ENCODE results near the gene JAZF1.

The JAZF1 gene

DNA sequence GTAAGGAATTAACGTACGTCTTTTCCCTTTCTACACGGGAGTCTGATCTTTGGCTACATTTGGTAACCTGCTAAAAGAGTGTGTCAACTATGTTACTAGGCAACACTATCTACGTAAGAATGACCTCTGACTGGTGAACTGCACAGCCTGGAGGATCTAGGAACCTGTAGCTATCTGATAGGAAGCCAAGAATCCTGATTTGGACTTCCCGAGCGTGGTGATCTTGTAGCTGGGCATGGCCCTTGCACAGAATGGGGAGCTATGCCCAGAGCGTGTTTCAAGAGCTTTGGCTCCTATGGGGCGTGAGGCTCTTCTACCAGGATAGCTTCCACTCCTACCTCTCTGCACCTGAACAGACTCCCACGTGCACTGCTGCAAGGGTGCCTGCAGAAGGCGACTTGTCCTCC is 283.2 kb downstream of the JAZF1 start:
- Histone ChIP-seq H3K4me2 (ENCODE audit: low read length) (no peak overlapping the region), H3K4me1 (ENCODE audit: insufficient read depth, low read length, severe bottlenecking) (peaks cover 41% of the 10 kb centered on the region)

DNA sequence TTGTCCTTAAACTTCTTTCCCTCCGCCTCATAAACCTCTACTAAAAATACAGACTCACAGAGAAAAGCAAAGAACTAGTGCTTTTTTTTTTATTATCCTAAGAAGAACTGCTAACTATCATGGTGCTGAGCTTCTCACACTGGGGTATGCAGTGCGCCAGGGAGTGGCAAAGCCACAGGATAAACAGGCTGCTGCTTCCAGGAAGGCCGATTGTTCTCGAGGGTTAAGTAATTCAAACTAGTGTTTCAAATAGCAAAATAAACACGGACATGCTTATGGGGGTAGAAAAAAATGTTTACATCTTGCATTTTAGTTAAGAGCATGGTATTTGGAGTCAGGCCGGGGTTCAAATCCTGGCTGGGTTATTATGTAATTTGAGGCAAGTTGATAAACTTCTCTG is 283.6 kb downstream of the JAZF1 start:
- Histone ChIP-seq H4K20me1 (ENCODE audit: insufficient read depth, low read length) (no peaks in the 10 kb centered on the region), H3K4me1 (ENCODE audit: insufficient read depth, low read length, severe bottlenecking) (peaks cover 37% of the 10 kb centered on the region), H3K9me3 (ENCODE audit: low read length) (no peaks in the 10 kb centered on the region), H3K27me3 (ENCODE audit: insufficient read depth, low read length) (no peaks in the 10 kb centered on the region), H3K9me2 (ENCODE audit: low read depth, low read length) (no peaks in the 10 kb centered on the region), H2AFZ (ENCODE audit: low read length) (no peak overlapping the region), H3K9ac (ENCODE audit: low read length) (no peak overlapping the region), H3K4me3 (ENCODE audit: low read depth, low read length, poor library complexity, severe bottlenecking) (no peak overlapping the region), H3K79me2 (ENCODE audit: insufficient read depth, low read length) (no peaks in the 10 kb centered on the region), H3F3A (ENCODE audit: insufficient read depth, low read length) (no peaks in the 10 kb centered on the region), H3K4me2 (ENCODE audit: low read length) (no peak overlapping the region), H3K27ac (ENCODE audit: low read depth, low read length, poor library complexity, severe bottlenecking) (no peak overlapping the region), H3K36me3 (ENCODE audit: insufficient read depth, low read length) (peaks cover 18% of the 10 kb centered on the region; the same call in 1 of the 2 replicates)
- TF ChIP-seq, protein P1, sequence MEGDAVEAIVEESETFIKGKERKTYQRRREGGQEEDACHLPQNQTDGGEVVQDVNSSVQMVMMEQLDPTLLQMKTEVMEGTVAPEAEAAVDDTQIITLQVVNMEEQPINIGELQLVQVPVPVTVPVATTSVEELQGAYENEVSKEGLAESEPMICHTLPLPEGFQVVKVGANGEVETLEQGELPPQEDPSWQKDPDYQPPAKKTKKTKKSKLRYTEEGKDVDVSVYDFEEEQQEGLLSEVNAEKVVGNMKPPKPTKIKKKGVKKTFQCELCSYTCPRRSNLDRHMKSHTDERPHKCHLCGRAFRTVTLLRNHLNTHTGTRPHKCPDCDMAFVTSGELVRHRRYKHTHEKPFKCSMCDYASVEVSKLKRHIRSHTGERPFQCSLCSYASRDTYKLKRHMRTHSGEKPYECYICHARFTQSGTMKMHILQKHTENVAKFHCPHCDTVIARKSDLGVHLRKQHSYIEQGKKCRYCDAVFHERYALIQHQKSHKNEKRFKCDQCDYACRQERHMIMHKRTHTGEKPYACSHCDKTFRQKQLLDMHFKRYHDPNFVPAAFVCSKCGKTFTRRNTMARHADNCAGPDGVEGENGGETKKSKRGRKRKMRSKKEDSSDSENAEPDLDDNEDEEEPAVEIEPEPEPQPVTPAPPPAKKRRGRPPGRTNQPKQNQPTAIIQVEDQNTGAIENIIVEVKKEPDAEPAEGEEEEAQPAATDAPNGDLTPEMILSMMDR (IDR thresholded peaks at IDR 0.05; ENCODE audit: low read length): no peak
- no peak for TF ChIP-seq EZH2 (IDR thresholded peaks at IDR 0.05; ENCODE audit: borderline replicate concordance, low read length)

More for the DNA sequence above, 283.2 kb downstream of the JAZF1 start:
- no peaks in the 10 kb centered on the region for H3K9me3 ChIP-seq (ENCODE audit: low read length)
- peaks cover 18% of the 10 kb centered on the region; the same call in 1 of the 2 replicates for H3K36me3 ChIP-seq (ENCODE audit: insufficient read depth, low read length)
- no peaks in the 10 kb centered on the region for H3F3A ChIP-seq (ENCODE audit: insufficient read depth, low read length)
- H3K9me2 ChIP-seq (ENCODE audit: low read depth, low read length): no peaks in the 10 kb centered on the region
- no peak overlapping the region for H3K27ac ChIP-seq (ENCODE audit: low read depth, low read length, poor library complexity, severe bottlenecking)
- TF ChIP-seq EZH2 (IDR thresholded peaks at IDR 0.05; ENCODE audit: borderline replicate concordance, low read length): no peak
- TF ChIP-seq, protein P1 (IDR thresholded peaks at IDR 0.05; ENCODE audit: low read length): no peak
- H3K9ac ChIP-seq (ENCODE audit: low read length): no peak overlapping the region
- no peak overlapping the region for H2AFZ ChIP-seq (ENCODE audit: low read length)
- H4K20me1 ChIP-seq (ENCODE audit: insufficient read depth, low read length): no peaks in the 10 kb centered on the region
- no peaks in the 10 kb centered on the region for H3K27me3 ChIP-seq (ENCODE audit: insufficient read depth, low read length)
- no peaks in the 10 kb centered on the region for H3K79me2 ChIP-seq (ENCODE audit: insufficient read depth, low read length)
- H3K4me3 ChIP-seq (ENCODE audit: low read depth, low read length, poor library complexity, severe bottlenecking): no peak overlapping the region

DNA sequence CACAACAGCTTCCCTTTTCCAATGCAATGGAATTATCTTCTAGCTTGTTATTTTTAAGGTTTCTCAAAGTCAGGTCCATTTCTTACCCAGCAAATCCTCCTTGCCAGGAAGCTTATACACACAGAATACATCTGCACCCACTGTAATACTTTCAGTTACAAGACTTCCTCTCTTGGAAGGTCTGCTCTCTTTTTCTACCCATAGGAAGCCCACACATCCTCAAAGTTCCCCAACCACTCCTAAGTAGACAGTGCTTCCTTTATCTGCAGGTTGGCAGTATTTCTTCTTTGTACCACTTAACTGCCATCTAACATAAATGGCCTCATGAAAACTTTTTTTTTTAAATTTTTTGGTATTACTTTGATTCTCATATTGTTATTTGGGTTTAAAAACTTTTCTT is 285.0 kb downstream of the JAZF1 start:
- no peak overlapping the region for H3K9ac ChIP-seq (ENCODE audit: low read length)
- H3K4me1 ChIP-seq (ENCODE audit: insufficient read depth, low read length, severe bottlenecking): peaks cover 22% of the 10 kb centered on the region
- no peaks in the 10 kb centered on the region for H3F3A ChIP-seq (ENCODE audit: insufficient read depth, low read length)
- H4K20me1 ChIP-seq (ENCODE audit: insufficient read depth, low read length): no peaks in the 10 kb centered on the region
- H2AFZ ChIP-seq (ENCODE audit: low read length): no peak overlapping the region
- no peaks in the 10 kb centered on the region for H3K79me2 ChIP-seq (ENCODE audit: insufficient read depth, low read length)
- H3K27me3 ChIP-seq (ENCODE audit: insufficient read depth, low read length): no peaks in the 10 kb centered on the region
- TF ChIP-seq, protein P1 (IDR thresholded peaks at IDR 0.05; ENCODE audit: low read length): no peak
- no peak for TF ChIP-seq EZH2 (IDR thresholded peaks at IDR 0.05; ENCODE audit: borderline replicate concordance, low read length)
- no peaks in the 10 kb centered on the region for H3K9me3 ChIP-seq (ENCODE audit: low read length)
- H3K27ac ChIP-seq (ENCODE audit: low read depth, low read length, poor library complexity, severe bottlenecking): no peak overlapping the region
- peaks cover 18% of the 10 kb centered on the region for H3K36me3 ChIP-seq (ENCODE audit: insufficient read depth, low read length)
- no peak overlapping the region for H3K4me3 ChIP-seq (ENCODE audit: low read depth, low read length, poor library complexity, severe bottlenecking)
- no peaks in the 10 kb centered on the region for H3K9me2 ChIP-seq (ENCODE audit: low read depth, low read length)
- no peak overlapping the region for H3K4me2 ChIP-seq (ENCODE audit: low read length)

All from OCI-LY1 (cell line).